ENCODE measurements around the gene CPE.

The CPE gene

DNA sequence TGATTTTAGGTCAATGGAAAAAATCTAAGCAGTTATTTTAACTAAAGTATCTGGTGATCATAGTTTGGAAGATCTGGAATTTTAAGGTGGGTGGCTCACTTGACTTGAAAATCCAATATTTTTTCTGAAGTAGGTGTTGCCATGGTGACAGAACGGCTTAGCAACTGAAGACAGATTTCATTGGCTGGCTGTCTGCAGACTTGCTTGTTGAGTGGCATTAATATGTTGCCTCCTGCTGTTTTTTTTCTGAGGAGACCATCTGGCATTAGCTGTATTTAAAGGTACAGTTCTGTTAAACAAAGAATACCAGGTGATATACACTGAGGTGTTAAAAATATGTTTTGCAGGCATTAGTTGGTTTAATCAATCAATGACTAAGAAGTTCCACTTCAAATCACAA lies 19.8 kb downstream of the CPE start:
- TF ChIP-seq, protein P1, sequence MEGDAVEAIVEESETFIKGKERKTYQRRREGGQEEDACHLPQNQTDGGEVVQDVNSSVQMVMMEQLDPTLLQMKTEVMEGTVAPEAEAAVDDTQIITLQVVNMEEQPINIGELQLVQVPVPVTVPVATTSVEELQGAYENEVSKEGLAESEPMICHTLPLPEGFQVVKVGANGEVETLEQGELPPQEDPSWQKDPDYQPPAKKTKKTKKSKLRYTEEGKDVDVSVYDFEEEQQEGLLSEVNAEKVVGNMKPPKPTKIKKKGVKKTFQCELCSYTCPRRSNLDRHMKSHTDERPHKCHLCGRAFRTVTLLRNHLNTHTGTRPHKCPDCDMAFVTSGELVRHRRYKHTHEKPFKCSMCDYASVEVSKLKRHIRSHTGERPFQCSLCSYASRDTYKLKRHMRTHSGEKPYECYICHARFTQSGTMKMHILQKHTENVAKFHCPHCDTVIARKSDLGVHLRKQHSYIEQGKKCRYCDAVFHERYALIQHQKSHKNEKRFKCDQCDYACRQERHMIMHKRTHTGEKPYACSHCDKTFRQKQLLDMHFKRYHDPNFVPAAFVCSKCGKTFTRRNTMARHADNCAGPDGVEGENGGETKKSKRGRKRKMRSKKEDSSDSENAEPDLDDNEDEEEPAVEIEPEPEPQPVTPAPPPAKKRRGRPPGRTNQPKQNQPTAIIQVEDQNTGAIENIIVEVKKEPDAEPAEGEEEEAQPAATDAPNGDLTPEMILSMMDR (IDR thresholded peaks at IDR 0.05; ENCODE audit: insufficient read depth, low read depth, low read length, missing control alignments): no peak
- DNase-seq (ENCODE audit: low read depth): peak; percentile 37

DNA sequence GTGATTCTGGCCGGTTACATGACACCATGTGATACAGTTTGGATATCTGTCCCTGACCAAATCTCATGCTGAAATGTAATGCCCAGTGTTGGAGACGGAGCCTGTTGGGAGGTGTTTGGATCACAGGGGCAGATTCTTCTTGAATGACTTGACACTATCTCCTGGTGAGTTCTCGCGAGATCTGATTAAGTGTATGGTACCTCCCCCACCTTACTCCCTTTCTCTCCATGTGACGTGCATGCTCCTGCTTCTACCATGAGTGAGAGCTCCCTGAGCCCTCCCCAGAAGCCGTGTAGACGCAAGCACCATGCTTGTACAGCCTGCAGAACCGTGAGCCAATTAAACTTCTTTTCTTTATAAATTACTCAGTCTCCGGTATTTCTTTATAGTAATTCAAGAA lies 23.6 kb downstream of the CPE start:
- DNase-seq (ENCODE audit: low read depth): no peak
- TF ChIP-seq, protein P1 (IDR thresholded peaks at IDR 0.05; ENCODE audit: insufficient read depth, low read depth, low read length, missing control alignments): no peak
- H3K4me3 ChIP-seq (ENCODE audit: low read depth, low read length): no peak overlapping the region

More for the DNA sequence above, 19.8 kb downstream of the CPE start:
- H3K4me3 ChIP-seq (ENCODE audit: low read depth, low read length): no peak overlapping the region

DNA sequence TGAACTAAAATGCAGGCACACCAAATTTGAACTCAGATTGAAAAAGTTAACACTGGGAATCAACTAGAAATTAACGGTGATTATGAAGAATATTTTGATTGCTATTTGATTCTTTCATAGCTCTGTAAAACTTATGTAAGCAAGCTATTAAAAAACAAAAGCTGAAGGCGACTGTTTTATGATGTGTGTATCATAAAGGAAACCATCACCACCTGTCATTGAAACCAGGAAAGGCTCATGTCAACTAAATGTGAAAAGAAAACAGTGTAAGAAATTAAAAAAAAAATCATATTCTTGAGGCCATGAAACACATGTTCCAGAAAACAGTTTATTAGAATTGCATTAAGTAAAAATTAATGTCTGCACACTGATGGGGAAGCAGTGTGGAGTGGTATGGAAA lies 24.2 kb downstream of the CPE start:
- no peak for DNase-seq (ENCODE audit: low read depth)
- TF ChIP-seq, protein P1 (IDR thresholded peaks at IDR 0.05; ENCODE audit: insufficient read depth, low read depth, low read length, missing control alignments): no peak
- H3K4me3 ChIP-seq (ENCODE audit: low read depth, low read length): no peak overlapping the region

DNA sequence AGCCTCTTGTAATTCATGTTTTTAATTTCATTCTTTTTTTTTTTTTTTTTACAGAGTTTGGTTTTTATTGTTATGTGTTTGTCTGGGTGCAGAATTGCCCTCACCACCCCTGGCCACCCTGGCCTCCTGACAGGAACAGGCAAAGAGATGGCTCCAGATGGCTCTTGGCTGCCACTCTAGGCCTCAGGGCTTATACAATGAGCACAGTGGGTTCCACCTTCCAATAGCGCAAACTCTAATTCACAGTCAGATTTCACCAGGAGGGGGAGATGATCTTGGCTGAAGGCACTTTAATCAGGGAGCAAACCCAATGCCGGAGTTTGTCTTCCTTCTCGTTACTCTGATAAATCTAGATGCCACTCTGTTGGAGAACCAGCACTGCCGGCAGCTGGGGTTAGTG lies 24.8 kb downstream of the CPE start:
- H3K4me3 ChIP-seq (ENCODE audit: low read depth, low read length): no peak overlapping the region
- no peak for DNase-seq (ENCODE audit: low read depth)
- TF ChIP-seq, protein P1 (IDR thresholded peaks at IDR 0.05; ENCODE audit: insufficient read depth, low read depth, low read length, missing control alignments): no peak

DNA sequence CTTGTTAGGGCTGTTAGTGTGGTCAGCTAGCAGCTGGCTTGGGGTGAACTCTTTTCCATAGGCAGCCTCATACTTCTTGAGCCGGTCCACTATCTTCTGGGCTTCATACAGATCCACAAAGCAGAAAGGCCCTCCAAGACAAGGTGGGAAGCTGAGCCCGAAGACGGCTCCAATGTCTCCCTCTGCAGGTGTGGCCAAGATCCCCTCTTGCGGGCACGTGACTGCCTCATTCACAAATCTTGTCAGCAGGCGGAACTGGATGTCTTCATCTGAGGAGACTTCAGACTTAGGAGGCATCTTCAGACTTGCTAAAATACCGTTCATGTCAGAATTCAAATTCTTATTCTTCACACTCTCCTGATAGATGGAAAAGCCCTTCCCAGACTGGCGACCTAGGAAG lies 25.3 kb downstream of the CPE start:
- no peak for DNase-seq (ENCODE audit: low read depth)
- TF ChIP-seq, protein P1 (IDR thresholded peaks at IDR 0.05; ENCODE audit: insufficient read depth, low read depth, low read length, missing control alignments): no peak
- no peak overlapping the region for H3K4me3 ChIP-seq (ENCODE audit: low read depth, low read length)

DNA sequence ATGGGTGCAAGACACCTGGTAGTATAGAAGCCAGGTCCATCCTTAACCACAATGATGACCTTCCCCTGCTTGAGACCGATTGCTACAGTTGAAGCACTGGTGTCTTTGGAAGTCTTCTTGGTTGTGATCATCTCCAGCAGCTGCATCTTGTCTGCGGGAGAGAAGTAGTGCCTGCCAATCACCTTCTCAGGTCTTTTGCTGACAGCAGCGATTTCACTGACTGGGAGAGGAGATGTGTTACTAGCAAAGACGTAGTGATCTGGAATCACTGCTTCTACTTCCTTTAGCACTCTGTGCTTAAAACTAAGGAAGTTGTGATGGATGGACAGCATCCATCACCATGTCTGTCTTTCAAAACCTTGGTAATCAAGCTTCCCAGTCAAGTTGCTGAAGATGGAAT lies 25.9 kb downstream of the CPE start:
- no peak for DNase-seq (ENCODE audit: low read depth)
- H3K4me3 ChIP-seq (ENCODE audit: low read depth, low read length): no peak overlapping the region
- TF ChIP-seq, protein P1 (IDR thresholded peaks at IDR 0.05; ENCODE audit: insufficient read depth, low read depth, low read length, missing control alignments): no peak

DNA sequence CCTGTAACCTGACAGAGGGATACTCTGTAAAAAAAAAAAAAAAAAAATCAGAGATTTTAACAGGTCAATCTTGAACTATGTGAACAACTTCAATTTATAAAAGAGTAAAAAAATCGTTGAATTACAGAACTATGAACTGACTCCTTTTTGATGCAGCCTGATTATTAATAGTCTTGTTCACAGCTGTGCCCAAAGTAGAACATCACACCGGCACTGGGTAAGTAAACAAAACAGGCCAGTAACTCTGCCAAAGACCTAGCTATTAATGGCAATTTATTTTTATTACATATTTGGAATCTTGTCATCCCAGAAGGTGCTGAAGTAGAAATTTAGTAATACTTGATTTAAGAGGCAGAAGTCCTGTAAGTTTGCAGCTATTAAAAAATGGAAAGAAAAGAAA lies 31.4 kb downstream of the CPE start:
- DNase-seq (ENCODE audit: low read depth): no peak
- no peak overlapping the region for H3K4me3 ChIP-seq (ENCODE audit: low read depth, low read length)
- TF ChIP-seq, protein P1 (IDR thresholded peaks at IDR 0.05; ENCODE audit: insufficient read depth, low read depth, low read length, missing control alignments): no peak

Measured in GM12865 (cell line).